Fibroblast of peridontal ligament (primary cell): ENCODE data around the gene MED16.
"Not testable (repeated sequence)": the region's sequence is repeated elsewhere in the genome, so short reads cannot be mapped to it uniquely, and the experiment has no call there.

ENCODE experiments used
- DNase-seq: peaks from one replicate; pipeline ENCODE4 v3.0.0-alpha.2; 2010; ENCODE audit errors: extremely low read depth

Gene MED16

GRCh38 chr19:827710-828321, 65.2 kb downstream of the MED16 start, which contains the start of gene AZU1:
TSS of gene AZU1 (plus strand) at chr19:827837. CDS start at chr19:827847, 10 bp downstream.
- DNase-seq, result no peak

- DNase-seq, result no peak
Observed at GRCh38 chr19:827314-827709, 65.7 kb downstream of the MED16 start.

GRCh38 chr19:825897-826644, 66.9 kb downstream of the MED16 start:
- DNase-seq, result no peak

GRCh38 chr19:824885-825284, 68.1 kb downstream of the MED16 start:
- no peak for DNase-seq

GRCh38 chr19:823565-824121, 69.3 kb downstream of the MED16 start:
- DNase-seq, result no peak

- DNase-seq, result no peak
Observed at GRCh38 chr19:821825-822503, 71.0 kb downstream of the MED16 start, which contains the start of gene PLPPR3. TSS of gene PLPPR3 (minus strand) at chr19:821955. CDS start at chr19:821559, 396 bp downstream.

- no peak for DNase-seq
Observed at GRCh38 chr19:821231-821824, 71.7 kb downstream of the MED16 start.

GRCh38 chr19:820212-820611, 72.8 kb downstream of the MED16 start:
- DNase-seq, result not testable (repeated sequence)
